Upper lobe of right lung (tissue), 1 donor: Measurements from ENCODE around the gene TTC6. TPM values are rescaled to one million over a fixed set of nuclear protein-coding genes. Genes with fewer than 3 reads are reported as not detected.

ENCODE experiments used
- ATAC-seq: fragments of 200-7000 bp; cut with Tn5 transposase; one replicate; pipeline ENCODE4 v1.9.1; 2020; ENCODE audit warnings: mild to moderate bottlenecking, moderate library complexity
- DNase-seq: peaks from one replicate; pipeline ENCODE4 v3.0.0-alpha.2; 2020
- H3K27ac ChIP-seq: fragments of 200-600 bp; one replicate; pipeline ENCODE4 v1.8.0; 2022
- H3K27me3 ChIP-seq: fragments of 200-600 bp; one replicate; pipeline ENCODE4 v1.8.0; 2022; ENCODE audit warnings: mild to moderate bottlenecking
- H3K36me3 ChIP-seq: fragments of 200-600 bp; one replicate; pipeline ENCODE4 v1.8.0; 2022
- H3K4me1 ChIP-seq: fragments of 200-600 bp; one replicate; pipeline ENCODE4 v1.8.0; 2022
- H3K4me3 ChIP-seq: fragments of 200-600 bp; one replicate; pipeline ENCODE4 v1.8.0; 2022; ENCODE audit warnings: mild to moderate bottlenecking
- H3K9me3 ChIP-seq: fragments of 200-600 bp; one replicate; pipeline ENCODE4 v1.8.0; 2022
- intact Hi-C: fragments of 100-400 bp; cut with DNase I; formaldehyde crosslinking; loops from one replicate; pipeline ENCODE4 v1.11.0; 2022
- total RNA-seq: library from RNA; stranded (reverse); fragmentation: NEBNext Ultra II Directional; extraction: Animal tissue kit (Norgen Biotek cat#: 25700); gene quantifications from one replicate; pipeline ENCODE4 v1.2.1, GENCODE V29; 2021
- TF ChIP-seq, protein P1 (sequence below): fragments of 200-600 bp; IDR thresholded peaks from one replicate; pipeline ENCODE4 v1.8.0; 2022; ENCODE audit warnings: antibody characterized with exemption
- donor health status: DM: no; HTN: yes; CAD: no; lungs with severe emphysema.

TTC6 gene
- total RNA-seq, 1 donor from 2014 or later, result 7.9 TPM

DNA sequence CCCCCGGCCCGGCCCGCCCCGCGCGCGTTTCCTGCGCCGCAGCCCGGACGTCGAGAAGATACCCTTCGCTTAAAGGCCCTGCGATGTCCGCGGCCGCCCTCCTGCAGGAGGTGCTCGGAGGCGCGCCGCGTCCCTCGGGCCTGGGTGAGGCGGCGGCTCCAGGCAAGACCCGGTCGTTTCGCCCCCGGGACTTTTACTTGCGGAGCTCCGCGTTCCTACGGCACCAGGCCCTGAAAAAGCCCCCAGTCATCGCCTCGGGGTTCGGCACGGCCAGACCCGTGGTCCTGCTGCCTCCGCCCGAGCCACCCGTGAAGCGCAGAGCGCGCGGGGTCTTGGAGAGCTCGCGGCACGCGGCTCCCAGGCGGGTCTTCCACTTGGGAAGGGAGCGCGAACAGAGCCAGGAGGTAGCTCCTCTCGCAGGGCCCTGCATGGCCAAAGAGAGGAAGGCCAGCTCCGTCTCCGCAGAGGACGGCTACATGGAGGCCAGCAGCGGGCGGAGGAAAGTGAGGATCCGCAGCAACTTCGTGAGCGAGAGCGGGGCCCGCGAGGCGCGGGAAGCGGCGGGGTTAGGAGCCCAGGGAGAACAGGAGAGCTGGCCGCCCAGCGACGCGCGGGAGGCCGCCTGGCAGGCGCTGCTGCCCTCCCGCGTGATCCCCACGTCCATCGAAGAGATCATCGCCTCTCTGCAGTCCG, 26.9 kb downstream of the TTC6 start:
- no peak for DNase-seq
- no peaks in the 10 kb centered on the region for H3K36me3 ChIP-seq
- TF ChIP-seq, protein P1, sequence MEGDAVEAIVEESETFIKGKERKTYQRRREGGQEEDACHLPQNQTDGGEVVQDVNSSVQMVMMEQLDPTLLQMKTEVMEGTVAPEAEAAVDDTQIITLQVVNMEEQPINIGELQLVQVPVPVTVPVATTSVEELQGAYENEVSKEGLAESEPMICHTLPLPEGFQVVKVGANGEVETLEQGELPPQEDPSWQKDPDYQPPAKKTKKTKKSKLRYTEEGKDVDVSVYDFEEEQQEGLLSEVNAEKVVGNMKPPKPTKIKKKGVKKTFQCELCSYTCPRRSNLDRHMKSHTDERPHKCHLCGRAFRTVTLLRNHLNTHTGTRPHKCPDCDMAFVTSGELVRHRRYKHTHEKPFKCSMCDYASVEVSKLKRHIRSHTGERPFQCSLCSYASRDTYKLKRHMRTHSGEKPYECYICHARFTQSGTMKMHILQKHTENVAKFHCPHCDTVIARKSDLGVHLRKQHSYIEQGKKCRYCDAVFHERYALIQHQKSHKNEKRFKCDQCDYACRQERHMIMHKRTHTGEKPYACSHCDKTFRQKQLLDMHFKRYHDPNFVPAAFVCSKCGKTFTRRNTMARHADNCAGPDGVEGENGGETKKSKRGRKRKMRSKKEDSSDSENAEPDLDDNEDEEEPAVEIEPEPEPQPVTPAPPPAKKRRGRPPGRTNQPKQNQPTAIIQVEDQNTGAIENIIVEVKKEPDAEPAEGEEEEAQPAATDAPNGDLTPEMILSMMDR, result no peak
- intact Hi-C loops, result no loop called here
- H3K9me3 ChIP-seq, result no peaks in the 10 kb centered on the region
- no peak overlapping the region for H3K27ac ChIP-seq
- no peak for ATAC-seq
- H3K4me1 ChIP-seq, result no peaks in the 10 kb centered on the region
- H3K4me3 ChIP-seq, result no peak overlapping the region
- peaks cover 16% of the 10 kb centered on the region for H3K27me3 ChIP-seq

DNA sequence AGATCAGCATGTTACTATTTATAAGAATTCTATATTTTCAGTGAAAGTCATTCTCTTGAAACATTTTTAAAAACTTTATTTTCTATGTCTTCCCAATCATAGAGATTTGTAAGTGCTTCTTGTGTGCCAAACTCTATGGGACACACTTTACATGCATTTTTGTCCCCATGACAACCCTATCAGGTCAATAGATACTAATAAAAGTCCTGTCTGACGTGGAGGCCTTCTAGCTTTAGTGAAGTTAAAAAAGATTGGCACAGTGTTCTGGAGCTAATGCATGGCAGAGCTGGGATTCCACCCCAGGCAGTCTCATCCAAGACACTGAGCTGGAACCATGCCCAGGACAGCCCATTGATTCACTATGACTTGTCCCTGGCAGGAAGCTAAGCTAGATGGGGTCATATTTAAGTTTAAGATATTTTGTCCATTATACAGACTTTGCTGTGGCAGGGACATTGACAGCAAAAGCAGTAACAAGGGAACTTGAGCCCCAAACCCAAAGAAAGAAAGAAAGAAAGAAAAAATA, 28.1 kb downstream of the TTC6 start:
- peaks cover 16% of the 10 kb centered on the region for H3K27me3 ChIP-seq
- no peak overlapping the region for H3K4me3 ChIP-seq
- no peaks in the 10 kb centered on the region for H3K9me3 ChIP-seq
- H3K4me1 ChIP-seq, result no peaks in the 10 kb centered on the region
- no peaks in the 10 kb centered on the region for H3K36me3 ChIP-seq
- no peak overlapping the region for H3K27ac ChIP-seq
- TF ChIP-seq, protein P1, result no peak
- ATAC-seq (no peak), DNase-seq (no peak)
- intact Hi-C loops, result no loop called here

DNA sequence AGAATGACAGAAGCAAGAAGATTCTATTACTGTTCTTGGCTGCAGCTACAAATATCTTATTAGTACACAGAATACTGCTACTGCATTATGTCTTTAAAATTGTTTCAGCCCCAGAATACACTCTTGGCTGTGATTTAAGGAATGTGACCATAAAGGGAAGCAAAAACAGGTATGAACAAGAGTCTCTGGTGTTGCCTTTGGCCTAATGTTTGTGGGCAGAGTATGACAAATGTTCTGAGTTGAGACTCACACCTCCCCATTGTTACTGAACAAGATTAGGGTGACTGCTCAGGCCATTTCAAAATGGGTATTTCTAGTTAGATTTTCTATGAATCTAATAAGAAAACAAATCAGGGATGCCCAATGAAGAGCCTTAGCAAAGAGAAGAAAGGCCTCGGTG, 28.5 kb downstream of the TTC6 start:
- Histone ChIP-seq H3K27ac (no peak overlapping the region), H3K36me3 (no peaks in the 10 kb centered on the region)
- ATAC-seq, result no peak

DNA sequence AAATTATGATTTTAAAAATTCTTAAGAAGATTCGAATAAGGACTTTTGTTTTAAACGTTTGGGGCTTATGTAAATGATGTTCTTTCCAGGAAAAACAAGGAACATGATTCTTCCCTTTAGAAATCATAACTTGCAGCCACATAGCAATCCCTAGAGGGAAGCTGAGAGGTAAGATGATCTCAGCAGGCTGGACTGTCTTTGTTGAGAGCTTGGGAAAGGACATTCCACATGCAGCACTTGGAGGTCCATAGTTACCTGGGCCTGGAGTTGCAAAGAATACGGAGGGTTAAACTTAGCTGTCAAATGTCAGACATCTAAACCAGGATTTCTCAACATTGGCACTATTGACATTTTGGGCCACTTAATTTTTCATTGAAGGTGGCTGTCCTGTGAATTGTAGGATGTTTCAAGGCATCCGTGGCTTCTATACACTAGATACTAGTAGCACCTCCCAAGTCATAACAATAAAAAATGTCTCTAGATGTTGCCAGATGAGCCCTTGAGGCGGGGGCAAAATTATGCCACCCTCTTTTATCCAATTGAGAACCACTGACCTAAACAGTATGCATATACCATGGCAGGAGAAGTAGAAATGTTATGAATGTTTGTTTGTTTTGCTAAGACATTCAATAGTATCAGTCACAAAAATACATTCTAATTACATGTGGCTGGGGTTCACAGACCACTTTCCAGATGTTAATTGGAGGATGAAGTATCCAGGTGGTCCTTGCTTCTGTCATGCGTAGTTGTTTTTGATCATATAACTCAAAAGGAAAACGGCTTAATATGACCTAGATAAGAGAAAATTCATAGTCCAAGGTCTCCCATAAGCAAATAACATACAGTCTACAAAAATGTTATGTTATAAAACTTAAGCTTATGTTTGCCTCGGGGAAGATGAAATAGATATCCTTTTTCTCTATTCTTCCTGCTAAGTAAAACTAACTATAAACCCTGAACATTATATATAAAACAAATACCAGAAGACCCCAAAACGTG, 30.5 kb downstream of the TTC6 start:
- peaks cover 16% of the 10 kb centered on the region for H3K27me3 ChIP-seq
- no peak overlapping the region for H3K4me3 ChIP-seq
- TF ChIP-seq, protein P1, result no peak
- H3K36me3 ChIP-seq, result no peaks in the 10 kb centered on the region
- DNase-seq (no peak), ATAC-seq (no peak)
- H3K4me1 ChIP-seq, result no peaks in the 10 kb centered on the region
- no peaks in the 10 kb centered on the region for H3K9me3 ChIP-seq
- intact Hi-C loops, result no loop called here
- no peak overlapping the region for H3K27ac ChIP-seq

More for the DNA sequence above, 28.5 kb downstream of the TTC6 start:
- Histone ChIP-seq H3K4me1 (no peaks in the 10 kb centered on the region), H3K9me3 (no peaks in the 10 kb centered on the region), H3K4me3 (no peak overlapping the region), H3K27me3 (peaks cover 16% of the 10 kb centered on the region)
- intact Hi-C loops, result no loop called here
- DNase-seq, result no peak
- TF ChIP-seq, protein P1, result no peak

DNA sequence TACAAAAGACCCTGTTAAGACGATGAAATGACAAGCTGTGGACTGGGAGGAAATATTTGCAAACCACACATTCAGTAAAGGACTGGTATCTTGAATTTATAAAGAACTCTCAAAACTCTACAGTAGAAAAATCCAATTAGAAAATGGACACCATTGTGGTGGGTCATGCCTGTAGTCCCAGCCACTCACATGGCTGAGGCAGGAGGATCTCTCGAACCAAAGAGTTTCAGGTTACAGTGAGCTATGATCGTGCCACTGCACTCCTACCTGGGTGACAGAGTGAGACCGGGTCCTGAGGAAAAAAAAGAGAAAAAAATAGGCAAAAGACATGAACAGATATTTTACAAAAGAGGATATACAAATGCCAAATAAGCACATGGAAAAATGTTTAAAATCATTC, 41.9 kb downstream of the TTC6 start:
- no peak overlapping the region for H3K4me3 ChIP-seq
- no peaks in the 10 kb centered on the region for H3K9me3 ChIP-seq
- H3K27ac ChIP-seq, result no peak overlapping the region
- no peaks in the 10 kb centered on the region for H3K27me3 ChIP-seq
- ATAC-seq (no peak), DNase-seq (no peak)
- TF ChIP-seq, protein P1, result no peak
- intact Hi-C loops, result no loop called here
- no peaks in the 10 kb centered on the region for H3K4me1 ChIP-seq
- no peaks in the 10 kb centered on the region for H3K36me3 ChIP-seq
